Stimulated activated CD4-positive, alpha-beta T cell treated with anti-CD3 and anti-CD28 coated beads, Interleukin-12 subunit alpha, Interleukin-12 subunit beta, amount 100 ng/mL, for 48 hours (primary cell): ENCODE data around the gene STK35.

Experiments
- DNase-seq, 3 donors: peaks; one replicate each; pipeline ENCODE4 v3.0.0-alpha.2; 2020; ENCODE audit warnings: low read depth in 2 of 3, low spot score in 1 of 3

Gene STK35

DNA sequence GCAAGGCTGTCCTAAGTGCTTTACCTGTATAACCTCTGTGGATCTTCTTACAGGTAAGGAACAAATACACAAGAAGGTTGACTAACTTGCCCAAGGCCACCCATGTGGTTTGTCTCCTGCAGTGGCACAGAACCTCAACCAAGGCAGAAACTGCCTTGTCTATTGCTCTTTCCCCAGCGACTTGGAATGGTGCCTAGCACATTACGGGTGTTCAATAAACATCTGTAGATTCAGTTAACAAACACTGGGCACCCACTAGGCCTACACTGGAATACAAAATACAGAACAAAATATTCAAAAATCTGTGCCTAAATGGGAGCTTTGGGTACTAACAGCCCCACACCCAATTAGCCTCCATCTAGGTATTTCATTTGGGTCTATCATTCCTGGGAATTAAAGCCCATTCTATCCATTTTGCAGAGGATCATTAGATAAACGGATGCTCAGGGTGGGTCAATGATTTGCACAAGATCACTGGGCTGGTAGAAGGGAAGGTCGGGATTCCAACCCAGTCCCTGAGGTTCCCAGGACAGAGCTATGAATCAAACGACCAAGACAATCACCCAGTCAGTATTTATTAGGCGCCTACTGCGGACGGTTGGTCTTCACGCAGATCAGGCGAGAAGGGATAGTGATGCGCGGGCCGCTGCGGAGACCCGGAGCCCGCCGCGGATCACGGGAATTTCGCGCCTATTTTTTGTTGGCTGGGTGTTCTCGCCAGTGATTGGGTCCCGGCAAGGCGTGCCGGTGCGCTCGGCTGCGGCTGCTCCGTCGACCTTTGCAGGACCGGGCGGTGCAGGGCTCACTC, at the start of gene STK35:
Gene STK35, plus strand, starts transcription at position 771 of the 808 bp plus-strand sequence. CDS start 55 bp downstream, outside the sequence.
- DNase-seq, result peak; percentile 56 to 74 (median 66)

DNA sequence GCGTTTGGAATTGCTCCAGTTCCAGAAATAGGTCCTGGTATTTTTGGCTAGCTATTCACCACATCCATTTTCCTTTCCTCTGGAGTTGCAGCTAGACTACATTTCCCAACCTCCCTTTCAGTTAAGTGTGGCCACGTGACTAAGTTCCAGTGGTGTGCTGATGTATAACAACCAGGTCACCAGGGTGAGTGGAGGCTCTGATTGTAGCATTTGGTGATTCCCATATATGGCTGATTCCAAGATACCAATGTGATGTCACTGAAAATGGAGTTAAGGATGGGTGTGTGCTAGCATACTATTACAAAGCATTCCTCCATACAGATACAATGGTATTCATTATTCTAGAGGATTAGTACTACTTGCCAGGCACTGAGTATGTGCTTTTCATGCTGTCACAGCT, 49.7 kb upstream of the STK35 start:
- DNase-seq, result no peak

DNA sequence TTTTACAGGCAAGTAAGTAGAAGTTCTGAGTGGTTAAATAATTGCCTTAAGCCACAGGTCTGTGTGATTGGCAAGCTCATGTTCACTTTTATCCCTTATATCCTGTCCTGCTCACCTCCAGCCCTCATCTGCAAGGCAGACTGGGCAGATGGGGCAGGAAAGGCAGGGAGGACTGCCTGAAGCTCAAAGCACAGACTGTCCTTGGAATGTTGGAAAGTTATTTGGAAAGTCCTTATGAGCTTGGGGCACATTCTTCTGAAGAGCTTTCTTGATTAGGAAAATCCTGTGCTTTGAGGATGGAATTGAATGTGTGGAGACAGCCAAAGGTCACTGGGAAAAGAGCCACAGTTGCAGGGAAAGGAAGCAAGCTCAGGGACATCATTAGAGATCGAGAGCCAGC, 48.9 kb upstream of the STK35 start:
- no peak for DNase-seq

DNA sequence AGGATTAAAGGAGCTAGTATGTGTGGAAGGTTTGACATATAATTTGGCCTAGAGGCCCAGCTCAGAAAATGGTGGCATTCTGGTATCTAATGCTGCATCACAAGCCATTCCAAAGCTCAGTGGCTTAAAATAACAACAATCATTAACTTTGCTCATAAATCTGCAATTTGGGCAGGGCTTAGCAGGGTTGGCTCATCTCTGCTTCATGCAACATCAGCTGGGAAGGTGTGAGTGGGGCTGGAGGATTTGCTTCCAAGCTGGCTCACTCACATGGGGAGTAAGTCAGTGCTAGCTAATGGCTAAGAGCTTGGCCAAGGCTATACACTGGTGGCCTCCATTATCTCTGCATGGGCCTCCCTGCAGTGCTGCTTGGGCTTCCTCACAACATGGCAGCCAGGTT, 48.0 kb upstream of the STK35 start:
- no peak for DNase-seq

DNA sequence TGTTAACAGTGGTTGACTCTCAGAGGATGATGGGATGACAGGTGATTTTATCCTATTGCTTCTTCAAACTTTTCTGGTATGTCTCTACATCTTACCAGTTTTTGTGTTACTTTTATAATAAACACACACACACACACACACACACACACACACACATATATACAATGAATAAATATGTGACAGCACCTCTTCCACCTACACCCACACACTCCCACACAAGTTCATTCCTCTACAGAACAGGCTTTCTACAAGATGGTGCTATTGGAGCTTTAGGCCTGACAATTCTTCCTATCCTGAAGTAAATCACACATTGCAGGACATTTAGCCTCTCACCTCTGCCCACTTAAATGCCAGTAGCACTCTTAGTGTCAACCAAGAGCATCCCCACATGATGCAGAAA, 46.7 kb upstream of the STK35 start:
- DNase-seq, result no peak

DNA sequence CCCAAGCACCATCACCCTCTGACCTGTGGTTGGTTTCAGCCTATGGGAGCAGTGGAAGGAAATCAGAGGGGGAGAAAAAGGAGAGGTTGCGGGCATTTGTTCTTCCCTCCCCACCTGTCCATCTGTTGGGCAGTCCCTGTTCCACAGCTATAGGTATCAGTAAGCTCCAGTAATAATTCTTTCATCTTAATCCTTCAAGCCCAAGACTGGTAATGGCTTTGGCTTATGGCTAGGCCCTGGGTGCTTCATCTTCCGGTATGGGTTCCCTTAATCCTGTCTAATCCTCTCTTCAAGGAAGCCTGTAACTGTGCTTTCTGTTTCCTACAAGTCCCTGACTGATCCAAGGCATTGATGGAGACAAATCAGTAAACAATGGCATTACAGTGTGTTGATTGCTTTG, 42.2 kb upstream of the STK35 start:
- DNase-seq, result no peak

DNA sequence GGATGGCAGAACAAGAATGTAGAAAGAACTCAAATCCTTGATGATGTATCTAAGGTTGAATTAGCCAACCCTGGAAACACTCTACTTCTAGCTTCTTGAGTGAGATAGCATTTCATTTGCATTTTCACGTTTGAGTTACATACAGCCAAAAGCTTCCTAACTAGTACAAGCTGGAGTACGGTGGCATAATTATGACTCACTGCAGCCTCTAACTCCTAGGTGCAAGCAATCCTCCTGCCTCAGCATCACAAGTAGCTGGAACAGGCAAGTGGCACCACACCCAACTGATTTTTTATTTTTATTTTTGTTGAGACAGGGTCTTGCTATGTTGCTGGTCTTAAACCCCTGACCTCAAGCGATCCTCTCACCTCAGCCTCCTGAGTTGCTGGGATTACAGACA, 36.5 kb upstream of the STK35 start:
- no peak for DNase-seq

DNA sequence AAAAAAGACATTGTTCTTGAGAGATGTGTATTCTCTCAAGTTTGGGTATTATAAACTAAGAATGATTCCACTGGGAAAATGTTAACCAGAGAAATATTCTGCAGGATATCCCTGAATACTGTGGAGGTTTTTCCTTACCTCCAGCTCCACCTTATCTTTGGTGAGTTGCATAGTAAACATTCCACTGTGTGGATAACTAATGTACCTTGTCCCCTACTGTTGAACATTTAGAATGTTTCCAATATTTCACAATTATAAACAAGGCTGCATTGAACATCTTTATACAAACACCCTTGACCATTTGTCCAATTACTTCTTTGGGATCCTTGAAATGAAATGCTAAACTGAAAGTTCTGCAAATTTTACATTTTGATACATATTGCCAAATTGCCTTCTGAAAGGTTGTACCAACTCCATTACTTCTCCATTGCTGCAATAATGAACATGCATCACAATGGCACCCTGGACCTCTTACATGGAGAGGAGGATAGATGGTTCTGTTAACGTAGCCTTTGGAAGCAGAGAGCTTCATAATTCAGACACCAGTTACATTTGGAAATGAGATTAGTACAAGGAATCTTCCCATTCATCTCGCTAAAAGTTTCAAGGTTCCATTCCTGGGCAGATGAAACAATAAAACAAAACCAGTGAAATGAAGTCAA, 35.0 kb upstream of the STK35 start:
- no peak for DNase-seq

DNA sequence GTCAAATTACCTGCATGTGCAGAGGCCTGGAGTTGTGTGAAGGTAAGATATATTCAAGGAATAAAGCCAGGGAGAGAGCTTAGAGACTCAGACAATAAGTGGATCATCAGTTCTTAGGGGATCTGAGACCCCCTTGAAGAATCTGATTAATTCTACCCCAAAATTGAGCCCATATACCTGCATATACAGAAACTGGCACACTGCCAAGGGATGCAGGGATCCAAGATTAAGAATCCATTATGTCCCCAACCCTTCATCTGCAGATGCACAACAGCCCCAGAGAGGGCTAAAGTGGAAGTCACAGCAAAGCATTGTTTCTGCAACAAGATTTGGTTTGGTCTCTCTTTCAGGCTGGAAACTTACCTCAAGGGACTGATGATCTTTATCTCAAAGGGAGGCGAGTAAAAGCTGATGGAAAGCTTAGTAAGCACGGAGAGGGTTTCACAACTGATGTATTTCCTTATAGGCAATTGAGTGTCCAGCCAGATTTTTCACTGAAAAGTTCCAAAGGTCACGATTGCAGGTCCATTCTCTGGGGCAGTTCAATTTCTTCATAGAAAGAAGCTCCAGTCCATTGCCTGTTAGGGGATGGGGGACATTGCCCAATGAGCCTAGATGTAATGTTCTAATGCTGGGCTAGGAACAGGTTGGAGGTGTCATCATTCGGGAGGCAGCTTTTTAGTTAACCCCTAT, 20.9 kb upstream of the STK35 start:
- DNase-seq, result no peak

DNA sequence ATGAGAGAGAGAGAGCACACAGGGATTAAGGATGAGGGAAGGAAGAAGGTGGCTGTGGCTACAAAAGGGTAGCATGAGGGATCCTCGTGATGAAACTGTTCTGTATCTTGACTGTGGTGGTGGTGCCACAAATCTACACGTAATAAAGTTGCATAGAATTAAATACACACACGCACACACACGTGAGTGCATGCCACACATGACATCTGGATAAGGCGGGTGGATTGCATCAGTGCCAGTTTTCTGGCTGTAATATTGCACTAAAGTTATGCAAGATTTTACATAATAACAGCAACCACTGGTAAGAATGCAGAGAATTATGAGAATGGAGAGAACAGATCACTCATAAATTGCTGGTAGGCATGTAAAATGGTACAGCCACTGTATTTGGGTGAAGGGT, 16.9 kb upstream of the STK35 start:
- no peak for DNase-seq

DNA sequence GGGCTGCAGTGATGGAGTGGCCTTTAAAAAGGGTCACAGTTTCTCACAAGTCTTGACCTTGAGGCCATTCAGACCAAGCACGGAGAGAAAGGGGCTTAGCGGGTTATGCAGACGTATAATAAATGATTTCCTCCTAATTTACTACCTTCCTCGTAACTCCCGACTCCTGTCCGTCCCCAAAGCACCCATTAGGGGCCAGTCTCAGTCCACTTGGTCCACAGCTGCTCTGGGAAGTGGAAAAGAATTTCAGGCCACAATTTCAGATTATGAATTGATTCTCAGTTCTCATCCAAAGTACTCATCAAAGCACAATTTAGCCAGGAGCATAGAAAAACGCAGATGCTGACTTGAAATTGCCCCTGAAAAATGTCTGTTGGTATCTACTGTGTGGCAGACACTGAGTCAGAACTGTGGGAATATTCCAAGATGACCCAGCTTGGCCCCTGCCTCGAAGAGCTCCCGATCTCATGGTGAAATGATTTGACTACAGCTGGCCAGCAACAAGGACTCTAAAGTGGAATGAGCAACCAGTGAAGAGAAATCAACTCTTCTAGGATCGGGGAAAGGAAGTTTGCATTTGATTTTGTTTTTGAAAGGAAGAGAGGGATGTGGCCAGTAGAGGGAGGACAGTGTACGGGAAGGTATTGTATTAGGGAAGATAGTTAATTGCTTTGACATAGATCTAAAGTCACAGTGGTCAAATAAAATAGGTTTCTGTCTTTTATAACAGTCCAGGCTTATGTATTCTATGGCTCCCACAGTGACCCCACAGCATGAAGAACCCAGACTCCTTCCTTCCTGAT, 15.2 kb upstream of the STK35 start:
- no peak for DNase-seq

DNA sequence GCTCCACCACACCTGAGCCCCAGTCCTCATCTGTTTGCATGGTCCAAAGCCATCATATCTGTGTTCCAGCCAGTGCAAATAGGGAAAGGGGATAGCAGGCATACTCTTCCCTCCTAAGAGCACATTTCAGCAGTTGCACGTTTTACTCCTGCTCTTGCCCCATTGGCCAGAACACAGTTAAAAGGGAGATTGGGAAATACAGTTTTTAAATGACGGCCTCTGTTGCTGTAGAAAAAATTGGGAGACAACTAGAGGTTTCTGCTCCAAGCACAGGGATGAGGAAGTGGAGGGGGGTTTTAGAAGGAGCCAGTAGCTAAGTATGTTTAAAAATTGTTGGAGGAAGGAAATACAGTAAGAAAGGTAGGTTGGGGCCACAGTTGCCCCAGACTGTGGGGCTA, 14.6 kb upstream of the STK35 start:
- DNase-seq, result no peak

DNA sequence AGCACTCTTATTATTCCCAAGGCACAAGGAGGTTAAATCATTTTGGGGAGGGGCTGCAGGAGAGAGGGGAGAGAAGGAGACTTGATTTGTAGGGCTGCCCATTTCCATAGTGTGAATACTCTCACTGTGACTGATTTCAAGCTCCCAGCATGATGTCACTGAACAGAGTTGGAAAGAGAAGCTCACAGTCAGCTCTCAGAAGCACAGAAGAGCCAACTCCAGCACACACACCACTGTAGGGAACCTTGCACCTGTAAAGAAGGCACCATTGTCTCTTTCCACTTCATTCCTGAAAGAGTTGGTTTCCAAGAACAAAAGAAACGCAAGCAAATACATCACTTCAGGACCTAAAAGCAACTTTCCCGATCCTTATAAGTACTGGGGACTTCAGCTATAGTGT, 12.7 kb upstream of the STK35 start:
- DNase-seq, result no peak

DNA sequence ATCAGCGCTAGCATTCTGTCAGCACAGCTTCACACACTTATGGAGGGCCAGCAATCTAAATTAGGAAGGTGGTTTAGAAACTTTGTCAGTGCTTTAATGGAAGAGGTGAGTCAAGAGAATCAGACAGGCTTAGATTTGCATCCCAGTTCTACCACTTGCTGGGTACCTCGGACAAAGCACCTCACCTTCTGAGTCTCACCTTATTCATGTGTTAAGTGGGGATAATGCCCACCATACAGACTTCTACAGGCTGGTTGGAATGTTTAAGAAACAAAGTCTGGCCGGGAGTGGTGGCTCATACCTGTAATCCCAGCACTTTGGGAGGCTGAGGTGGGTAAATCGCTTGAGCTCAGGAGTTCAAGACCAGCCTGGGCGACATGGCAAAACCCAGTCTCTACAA, 12.2 kb upstream of the STK35 start:
- no peak for DNase-seq

DNA sequence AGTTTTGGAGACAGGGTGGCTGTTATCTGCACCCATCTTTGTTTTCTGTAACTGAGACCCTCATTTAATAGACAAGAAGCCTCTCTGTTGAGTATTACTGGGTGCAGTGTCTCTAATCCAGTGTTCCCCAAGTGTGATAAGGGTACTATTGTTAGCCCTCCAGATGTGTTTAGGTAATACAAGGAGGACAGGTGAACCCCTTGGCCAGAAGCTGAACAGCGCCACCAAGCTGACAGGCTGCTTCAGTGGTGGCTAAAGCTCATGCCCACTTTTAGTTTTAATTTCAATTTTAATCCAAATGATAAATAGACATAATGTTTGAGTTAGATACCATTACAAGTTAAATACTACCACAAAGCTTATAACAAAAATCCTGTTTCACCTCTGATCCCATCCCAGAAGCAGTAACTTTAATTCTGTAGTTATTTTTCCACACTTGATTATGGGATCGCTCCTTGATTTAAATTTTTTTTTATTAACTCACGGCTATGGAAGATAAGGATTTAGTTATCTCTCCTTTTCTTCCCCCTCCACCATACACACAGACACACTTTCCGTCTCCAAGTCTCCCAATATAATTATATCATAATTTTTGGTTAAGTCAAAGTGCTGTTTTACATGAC, 8.4 kb upstream of the STK35 start:
- peak in 1 of 3 donors; percentile 10 for DNase-seq

DNA sequence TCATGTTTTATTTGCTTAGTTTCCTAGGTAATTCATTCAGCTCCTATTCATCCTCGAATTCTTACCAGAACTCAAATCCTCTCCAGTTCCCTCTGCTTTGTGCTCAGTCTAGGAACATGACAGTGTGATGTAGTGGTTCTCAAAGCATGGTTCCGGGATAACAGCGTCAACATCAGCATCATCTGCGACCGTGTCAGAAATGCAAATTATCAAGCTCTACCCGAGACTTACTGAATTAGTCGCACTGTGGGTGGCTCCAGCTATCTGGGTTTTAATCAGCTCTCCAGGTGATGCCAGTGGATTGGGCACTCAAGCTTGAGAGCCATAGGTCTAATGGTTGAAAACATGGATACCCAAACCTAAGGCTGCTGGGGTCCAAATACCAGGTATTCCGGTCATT, 7.7 kb upstream of the STK35 start:
- no peak for DNase-seq

DNA sequence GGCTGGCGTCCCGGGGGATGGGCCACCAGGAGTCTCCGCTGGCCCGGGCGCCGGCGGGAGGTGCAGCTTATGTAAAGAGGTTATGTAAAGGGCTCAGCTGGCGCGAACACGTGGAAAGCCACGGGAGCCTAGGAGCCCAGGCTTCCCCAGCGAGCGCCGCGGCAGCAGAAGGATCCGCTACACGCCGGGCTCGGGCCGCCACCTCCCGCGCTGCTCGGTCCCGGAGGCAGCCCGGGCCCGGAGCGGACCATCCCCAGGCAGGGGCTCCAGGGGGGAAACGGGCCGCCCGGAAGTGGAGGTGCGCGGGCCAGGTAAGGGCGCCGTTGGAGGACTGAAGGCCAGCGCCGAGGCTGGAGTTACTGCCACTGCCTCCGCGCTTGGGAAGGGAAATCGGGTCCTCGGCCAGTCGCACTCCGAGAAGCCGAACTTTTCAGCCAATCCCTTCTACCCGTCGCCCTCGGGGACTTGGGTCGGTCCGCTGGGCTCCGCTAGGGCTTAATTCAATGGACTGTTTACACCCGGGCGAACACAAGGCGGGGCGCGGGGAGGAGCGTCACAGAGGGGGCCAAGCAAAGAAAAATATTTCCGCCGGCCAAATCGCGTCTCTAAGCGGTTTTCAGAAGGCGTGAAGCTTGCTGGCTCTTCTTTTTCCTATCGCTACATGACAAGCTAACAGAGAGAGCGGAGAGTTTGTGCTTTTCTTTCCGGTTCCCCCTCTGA, 398 bp downstream of the STK35 start:
- peak; percentile 78 to 85 (median 79) for DNase-seq

DNA sequence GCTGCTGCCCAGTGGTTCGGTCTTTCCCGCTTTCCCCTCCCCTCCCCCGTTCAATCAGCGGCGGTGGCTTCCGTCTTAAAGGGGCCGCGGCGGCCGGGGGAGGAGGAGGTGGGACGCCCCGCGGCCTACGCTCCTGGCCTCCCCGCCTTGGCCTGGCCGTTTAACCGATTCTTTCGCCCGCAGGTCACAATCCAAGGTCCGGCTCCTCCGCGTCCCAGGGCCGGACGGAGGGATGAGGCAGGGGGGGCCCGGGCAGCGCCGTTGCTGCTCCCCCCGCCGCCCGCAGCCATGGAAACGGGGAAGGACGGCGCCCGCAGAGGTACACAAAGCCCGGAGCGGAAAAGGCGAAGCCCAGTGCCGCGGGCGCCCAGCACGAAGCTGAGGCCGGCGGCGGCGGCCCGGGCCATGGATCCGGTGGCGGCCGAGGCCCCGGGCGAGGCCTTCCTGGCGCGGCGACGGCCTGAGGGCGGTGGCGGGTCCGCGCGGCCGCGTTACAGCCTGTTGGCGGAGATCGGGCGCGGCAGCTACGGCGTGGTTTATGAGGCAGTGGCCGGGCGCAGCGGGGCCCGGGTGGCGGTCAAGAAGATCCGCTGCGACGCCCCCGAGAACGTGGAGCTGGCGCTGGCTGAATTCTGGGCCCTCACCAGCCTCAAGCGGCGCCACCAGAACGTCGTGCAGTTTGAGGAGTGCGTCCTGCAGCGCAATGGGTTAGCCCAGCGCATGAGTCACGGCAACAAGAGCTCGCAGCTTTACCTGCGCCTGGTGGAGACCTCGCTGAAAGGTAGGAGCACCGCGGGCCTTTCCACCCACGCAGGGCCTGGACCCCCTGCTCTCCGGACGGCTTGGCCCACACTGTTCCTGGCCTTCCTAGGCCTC, 1.2 kb downstream of the STK35 start:
- DNase-seq, result peak; percentile 71 to 78 (median 73)

DNA sequence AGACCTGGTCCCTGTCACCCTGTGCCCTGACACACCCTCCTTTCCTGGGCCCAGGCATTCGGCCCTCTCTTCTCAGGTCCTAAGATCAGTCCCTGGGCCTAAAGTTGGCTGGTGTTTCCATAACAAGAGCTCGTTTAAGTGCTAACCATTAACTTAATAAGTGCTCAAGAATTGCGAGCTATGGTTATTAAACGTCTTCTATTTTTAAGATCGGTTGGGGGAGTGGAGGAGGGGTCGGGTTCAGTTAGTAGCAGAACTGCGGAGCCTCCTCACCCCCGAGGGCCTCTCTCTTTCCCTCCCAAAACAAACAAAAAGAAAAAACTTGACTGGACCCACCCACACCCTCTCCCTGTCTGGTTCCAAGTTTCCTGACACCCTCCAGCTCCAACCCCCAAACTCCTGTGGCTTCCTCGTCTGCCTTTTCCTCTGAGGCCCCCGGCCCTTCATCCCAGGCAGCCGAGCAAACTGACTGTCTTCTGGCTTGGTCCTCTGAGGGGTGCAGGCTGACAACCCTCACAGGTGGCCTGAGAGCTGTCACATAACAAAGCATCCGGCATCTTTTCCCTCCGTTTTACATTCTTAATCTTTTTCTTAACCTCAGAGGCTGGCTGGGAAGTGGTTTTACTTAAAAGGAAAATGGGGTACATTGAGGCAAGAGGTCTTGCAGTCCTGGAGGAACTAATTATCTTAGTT, 2.0 kb downstream of the STK35 start:
- DNase-seq, result no peak
